Measurements from ENCODE around the gene IGSF21. TPM values are rescaled to one million over a fixed set of nuclear protein-coding genes. Genes with fewer than 3 reads are reported as not detected.

Gene IGSF21
- total RNA-seq, 2 donors from 2014 or later, result 4.6 to 8.5 TPM

DNA sequence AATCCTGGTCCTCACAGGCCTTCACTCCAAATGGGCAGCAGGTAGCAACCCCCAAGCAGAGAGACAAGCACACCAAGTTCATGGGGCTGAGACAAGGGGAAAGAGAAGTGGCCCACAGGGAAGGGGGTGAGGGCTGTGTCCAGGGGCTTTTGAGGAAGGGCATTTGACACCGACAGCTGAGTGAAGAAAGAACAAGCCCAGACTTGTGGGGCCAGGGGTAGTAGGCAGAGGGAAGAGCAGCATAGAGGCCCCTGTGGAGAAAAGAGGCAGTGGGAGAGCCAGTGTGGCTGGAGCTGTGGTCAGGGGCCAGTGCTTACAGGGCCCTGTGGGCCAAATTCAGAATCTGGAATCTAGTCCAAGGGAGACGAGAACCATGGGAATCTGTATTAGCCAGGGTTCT, 85.4 kb downstream of the IGSF21 start:
- H3K27ac ChIP-seq, result no peak overlapping the region
- peaks cover 7% of the 10 kb centered on the region for H3K27me3 ChIP-seq (replicated peaks; ENCODE audit: insufficient read depth)
- no peaks in the 10 kb centered on the region for H3K9me3 ChIP-seq
- no peak for TF ChIP-seq POLR2A (IDR thresholded peaks at IDR 0.05)
- no peak overlapping the region for H3K4me3 ChIP-seq
- no peaks in the 10 kb centered on the region for H3K4me1 ChIP-seq (replicated peaks)
- no peak for DNase-seq (ENCODE audit: low spot score)
- WGBS, result 78% methylated on average over 2 of the region's 2 CpGs
- no peaks in the 10 kb centered on the region for H3K36me3 ChIP-seq
- intact Hi-C loops (cut with DNase I), result no loop called here

DNA sequence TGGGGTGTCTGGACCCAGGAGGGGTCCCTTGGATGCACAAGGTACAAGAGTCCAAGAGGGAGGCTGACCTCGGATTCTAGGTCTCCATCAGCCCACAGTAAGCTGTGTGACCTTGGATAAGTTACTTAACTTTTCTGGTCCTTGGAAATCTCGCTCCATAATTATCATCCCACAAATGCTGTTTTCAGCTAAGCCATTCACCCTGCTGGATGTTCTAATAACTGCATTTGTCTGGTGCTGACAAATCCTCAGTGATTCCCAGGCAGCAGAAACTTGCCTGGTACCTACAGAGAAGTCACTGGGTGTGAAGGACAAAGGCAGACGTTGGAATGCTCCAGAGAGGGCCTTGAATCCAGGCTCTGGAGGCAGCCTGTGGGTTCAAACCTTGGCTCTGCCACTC, 89.7 kb downstream of the IGSF21 start:
- H3K9me3 ChIP-seq, result no peaks in the 10 kb centered on the region
- H3K36me3 ChIP-seq, result no peaks in the 10 kb centered on the region
- TF ChIP-seq, protein P1, sequence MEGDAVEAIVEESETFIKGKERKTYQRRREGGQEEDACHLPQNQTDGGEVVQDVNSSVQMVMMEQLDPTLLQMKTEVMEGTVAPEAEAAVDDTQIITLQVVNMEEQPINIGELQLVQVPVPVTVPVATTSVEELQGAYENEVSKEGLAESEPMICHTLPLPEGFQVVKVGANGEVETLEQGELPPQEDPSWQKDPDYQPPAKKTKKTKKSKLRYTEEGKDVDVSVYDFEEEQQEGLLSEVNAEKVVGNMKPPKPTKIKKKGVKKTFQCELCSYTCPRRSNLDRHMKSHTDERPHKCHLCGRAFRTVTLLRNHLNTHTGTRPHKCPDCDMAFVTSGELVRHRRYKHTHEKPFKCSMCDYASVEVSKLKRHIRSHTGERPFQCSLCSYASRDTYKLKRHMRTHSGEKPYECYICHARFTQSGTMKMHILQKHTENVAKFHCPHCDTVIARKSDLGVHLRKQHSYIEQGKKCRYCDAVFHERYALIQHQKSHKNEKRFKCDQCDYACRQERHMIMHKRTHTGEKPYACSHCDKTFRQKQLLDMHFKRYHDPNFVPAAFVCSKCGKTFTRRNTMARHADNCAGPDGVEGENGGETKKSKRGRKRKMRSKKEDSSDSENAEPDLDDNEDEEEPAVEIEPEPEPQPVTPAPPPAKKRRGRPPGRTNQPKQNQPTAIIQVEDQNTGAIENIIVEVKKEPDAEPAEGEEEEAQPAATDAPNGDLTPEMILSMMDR (IDR thresholded peaks at IDR 0.05), result no peak
- TF ChIP-seq POLR2A (IDR thresholded peaks at IDR 0.05), result no peak
- no peak for TF ChIP-seq POLR2AphosphoS5 (IDR thresholded peaks at IDR 0.05)
- no peaks in the 10 kb centered on the region for H3K4me1 ChIP-seq (replicated peaks)
- intact Hi-C loops (cut with DNase I), result no loop called here
- DNase-seq (ENCODE audit: low spot score), result no peak
- 88% methylated on average over 3 of the region's 3 CpGs for WGBS
- H3K27me3 ChIP-seq (replicated peaks; ENCODE audit: insufficient read depth), result peaks cover 11% of the 10 kb centered on the region
- no peak overlapping the region for H3K4me3 ChIP-seq
- H3K27ac ChIP-seq, result no peak overlapping the region

DNA sequence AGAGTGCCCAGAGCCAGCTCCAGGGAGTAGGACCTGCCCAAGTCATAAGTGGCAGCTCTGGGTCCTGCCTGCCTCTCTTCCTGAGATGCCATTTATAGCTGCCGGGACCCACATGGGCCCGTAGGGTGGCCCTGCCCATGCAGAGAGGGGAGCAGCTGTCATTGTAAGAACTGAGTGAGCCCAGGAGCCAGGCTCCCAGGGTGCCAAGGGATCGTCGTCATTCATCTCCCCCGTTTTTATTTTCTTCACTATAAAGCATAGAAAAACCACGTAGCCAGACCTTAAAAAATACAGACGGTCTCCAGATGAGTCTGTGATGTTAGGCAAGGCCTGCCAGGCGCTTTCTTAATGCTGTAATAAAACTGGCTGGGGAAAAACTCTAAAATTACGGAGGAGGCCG, 90.7 kb downstream of the IGSF21 start:
- WGBS, result 22% methylated on average over 10 of the region's 10 CpGs
- Histone ChIP-seq H3K4me3 (no peak overlapping the region), H3K9me3 (no peaks in the 10 kb centered on the region), H3K27ac (no peak overlapping the region), H3K27me3 (replicated peaks; ENCODE audit: insufficient read depth) (peaks cover 11% of the 10 kb centered on the region), H3K36me3 (no peaks in the 10 kb centered on the region), H3K4me1 (replicated peaks) (no peaks in the 10 kb centered on the region)
- no peak for DNase-seq (ENCODE audit: low spot score)
- TF ChIP-seq POLR2A (IDR thresholded peaks at IDR 0.05) (no peak), POLR2AphosphoS5 (IDR thresholded peaks at IDR 0.05) (no peak)
- TF ChIP-seq, protein P1 (IDR thresholded peaks at IDR 0.05), result no peak
- intact Hi-C loops (cut with DNase I), result no loop called here

DNA sequence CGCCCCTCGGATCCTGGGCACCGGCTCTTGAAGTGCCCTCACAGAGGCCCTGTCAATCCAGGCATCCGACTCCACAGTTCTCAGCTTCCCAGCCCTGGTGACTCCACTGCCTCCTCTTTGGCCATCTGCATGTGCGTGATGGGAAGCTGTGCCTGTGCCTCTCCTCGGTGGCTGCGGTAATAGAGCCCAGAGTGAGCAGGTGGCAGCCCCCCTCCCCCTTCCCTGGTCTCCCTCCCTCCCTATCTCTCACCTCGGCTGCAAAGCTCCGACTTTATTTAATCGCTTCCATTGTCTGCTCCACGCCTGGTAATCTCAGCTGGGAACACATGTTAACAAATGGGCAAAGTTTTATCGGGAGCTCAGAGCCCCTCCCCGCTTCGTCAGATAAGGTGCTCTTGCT, 91.9 kb downstream of the IGSF21 start:
- TF ChIP-seq, protein P1 (IDR thresholded peaks at IDR 0.05), result no peak
- TF ChIP-seq POLR2A (IDR thresholded peaks at IDR 0.05) (no peak), POLR2AphosphoS5 (IDR thresholded peaks at IDR 0.05) (no peak)
- no peak for DNase-seq (ENCODE audit: low spot score)
- peaks cover 11% of the 10 kb centered on the region for H3K27me3 ChIP-seq (replicated peaks; ENCODE audit: insufficient read depth)
- intact Hi-C loops (cut with DNase I), result no loop called here
- no peak overlapping the region for H3K4me3 ChIP-seq
- no peaks in the 10 kb centered on the region for H3K4me1 ChIP-seq (replicated peaks)
- no peak overlapping the region for H3K27ac ChIP-seq
- no peaks in the 10 kb centered on the region for H3K36me3 ChIP-seq
- WGBS, result 57% methylated on average over 13 of the region's 14 CpGs
- no peaks in the 10 kb centered on the region for H3K9me3 ChIP-seq

DNA sequence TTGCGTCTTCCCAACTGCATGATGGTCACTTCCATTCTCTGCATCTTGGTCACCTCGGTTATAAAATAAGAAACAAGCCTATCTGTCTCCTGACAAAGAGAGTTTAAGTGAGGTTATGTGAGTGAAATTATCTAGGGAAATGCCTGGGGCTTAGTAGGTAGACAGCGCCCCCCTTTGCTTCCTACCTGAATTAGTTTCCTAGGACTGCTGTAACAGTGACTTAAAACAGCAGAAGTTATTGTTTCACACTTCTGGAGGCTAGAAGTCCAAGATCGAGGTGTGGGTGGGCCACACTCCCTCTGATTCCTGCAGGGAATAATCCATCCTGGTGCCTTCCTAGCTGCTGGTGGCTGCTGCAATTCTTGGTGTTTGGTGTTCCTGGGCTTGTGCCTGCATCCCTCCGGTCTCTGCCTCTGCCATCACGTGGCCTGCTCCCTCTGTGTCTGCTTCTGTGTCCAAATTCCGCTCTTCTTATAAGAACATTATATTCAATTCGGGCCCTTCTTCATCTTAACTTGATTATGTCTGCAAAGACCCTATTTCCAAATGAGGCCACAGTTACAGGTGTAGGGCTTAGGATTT, 92.6 kb downstream of the IGSF21 start:
- no peak for TF ChIP-seq POLR2A (IDR thresholded peaks at IDR 0.05)
- TF ChIP-seq, protein P1 (IDR thresholded peaks at IDR 0.05), result no peak
- TF ChIP-seq POLR2AphosphoS5 (IDR thresholded peaks at IDR 0.05), result no peak
- Histone ChIP-seq H3K4me1 (replicated peaks) (no peaks in the 10 kb centered on the region), H3K27me3 (replicated peaks; ENCODE audit: insufficient read depth) (peaks cover 11% of the 10 kb centered on the region), H3K4me3 (no peak overlapping the region), H3K9me3 (no peaks in the 10 kb centered on the region), H3K36me3 (no peaks in the 10 kb centered on the region), H3K27ac (no peak overlapping the region)
- no peak for DNase-seq (ENCODE audit: low spot score)
- WGBS, result 76% methylated on average over 8 of the region's 8 CpGs
- intact Hi-C loops (cut with DNase I), result no loop called here

Measured in prostate gland (tissue), 2 donors.